Stomach (tissue), 9 donors: ENCODE data around the gene WDR18. TPM values are rescaled to one million over a fixed set of nuclear protein-coding genes. Genes with fewer than 3 reads are reported as not detected.

Experiments
- DNase-seq, 2 donors: peaks; one replicate each; pipeline versions ENCODE4 v3.0.0 to v3.0.0-alpha.2; 2013 to 2019
- H3K27ac ChIP-seq, 5 donors: fragments of 200-600 bp in 4 of 5; sonication (generic) in 4 of 5; one replicate each; pipeline ENCODE4 v1.5.1; 2013 to 2019; ENCODE audit warnings: mild to moderate bottlenecking in 1 of 5, moderate library complexity in 1 of 5
- H3K27me3 ChIP-seq, 3 donors: fragments of 200-600 bp; sonication (generic); one replicate each; pipeline ENCODE4 v1.5.1; 2017 to 2019; ENCODE audit warnings: mixed run types in 1 of 3
- H3K36me3 ChIP-seq, 4 donors: fragments of 200-600 bp; sonication (generic); 1 replicate in 3 of 4; 2 replicates in 1 of 4; pipeline ENCODE4 v1.5.1; 2016 to 2019
- H3K4me1 ChIP-seq, 4 donors: fragments of 200-600 bp; sonication (generic); one replicate each; pipeline ENCODE4 v1.5.1; 2016 to 2019
- H3K4me3 ChIP-seq, 4 donors: fragments of 200-600 bp; sonication (generic) in 3 of 4; one replicate each; pipeline ENCODE4 v1.5.1; 2016 to 2019; ENCODE audit warnings: mild to moderate bottlenecking in 1 of 4
- H3K9me3 ChIP-seq, 4 donors: fragments of 200-600 bp; sonication (generic); one replicate each; pipeline ENCODE4 v1.5.1; 2016 to 2019
- CTCF ChIP-seq, 7 experiments: fragments of 450-650 bp in 4 of 7; fragments of 200-600 bp in 3 of 7; sonication (generic) in 3 of 7; IDR thresholded peaks; one replicate each; pipeline ENCODE4 v1.5.1; 2016 to 2019; ENCODE audit warnings: antibody characterized with exemption in 7 of 7, control low read depth in 2 of 7, mild to moderate bottlenecking in 1 of 7
- EP300 ChIP-seq: sonication (generic); formaldehyde crosslinking; IDR thresholded peaks from one replicate; pipeline ENCODE4 v1.6.1; 2017; ENCODE audit warnings: antibody characterized with exemption
- POLR2A ChIP-seq, 4 donors: fragments of 450-650 bp; IDR thresholded peaks; one replicate each; pipeline ENCODE4 v1.6.1; 2016; ENCODE audit warnings: antibody characterized with exemption in 4 of 4, control low read depth in 2 of 4, mild to moderate bottlenecking in 1 of 4, moderate library complexity in 1 of 4
- POLR2AphosphoS5 ChIP-seq, 3 donors: sonication (generic); formaldehyde crosslinking; IDR thresholded peaks; one replicate each; pipeline ENCODE4 v1.6.1; 2016; ENCODE audit warnings: antibody characterized with exemption in 3 of 3
- WGBS, 5 donors: extraction: QIAGEN DNeasy Blood & Tissue Kit in 3 of 5; methylation state at CpG; one replicate each; pipeline versions ENCODE4 v1.1.5 to v1.1.7; 2013 to 2018; 5-methylcytosine and 5-hydroxymethylcytosine counted together
- intact Hi-C: fragments of 100-400 bp; cut with DNase I; formaldehyde crosslinking; loops from one replicate; pipeline ENCODE4 v1.15.1; 2023; ENCODE audit warnings: low total_unique reads
- polyA plus RNA-seq, 3 donors: library from polyadenylated mRNA; stranded (reverse); fragments of 200-250 nt; gene quantifications; one replicate each; pipeline ENCODE4 v1.2.3, GENCODE V29; 2013
- total RNA-seq, 5 donors: library from RNA; depleted of rRNA; stranded (reverse); fragments of >200 nt; gene quantifications; one replicate each; pipeline versions ENCODE4 v1.1.0 to v1.2.3, GENCODE V29; 2014 to 2016
- donor health status: healthy with polysubstance abuse.
- donor health status: Bipolar disorder and iron deficiency.
- donor health status: healthy.

WDR18 gene
- total and polyA plus RNA-seq, 8 donors = 19.1 to 410 (median 60.6) TPM

DNA sequence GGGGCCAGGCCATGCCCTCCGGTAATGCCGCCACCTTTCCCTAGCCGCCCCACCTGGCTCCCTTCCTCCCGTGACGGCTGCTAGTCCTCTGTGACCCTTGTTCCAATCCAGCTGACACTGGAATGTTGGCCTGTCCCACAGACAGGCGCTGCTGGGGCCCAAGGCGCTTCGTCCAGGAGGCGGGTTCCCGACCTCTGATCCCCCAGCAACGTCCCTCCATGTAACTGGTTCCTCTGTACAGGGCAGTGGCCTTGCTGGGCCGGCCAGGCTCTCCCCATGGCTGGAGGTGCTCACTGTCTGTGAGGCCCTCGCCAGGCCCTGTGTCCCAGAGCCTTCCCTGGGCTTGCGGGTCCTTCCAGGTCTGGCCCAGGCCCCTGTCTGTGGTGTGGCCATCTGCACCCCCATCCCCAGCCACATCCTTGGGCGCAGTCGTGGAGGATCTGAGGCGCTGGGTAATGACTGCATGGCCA is 9.3 kb downstream of the WDR18 start:
- H3K4me3 ChIP-seq = no peak overlapping the region
- no peak for DNase-seq
- peaks cover 39 to 60% (median 56%) of the 10 kb centered on the region in 4 donors for H3K36me3 ChIP-seq
- TF ChIP-seq POLR2A (IDR thresholded peaks at IDR 0.05) (no peak), EP300 (no peak), POLR2AphosphoS5 (IDR thresholded peaks at IDR 0.05) (no peak), CTCF (IDR thresholded peaks at IDR 0.05) (no peak)
- intact Hi-C loops = no loop called here
- peaks cover 4 to 40% (median 32%) of the 10 kb centered on the region in 3 donors for H3K27me3 ChIP-seq
- WGBS, 5 donors = 90 to 95% (median 93%) methylated on average over 11 to 17 of the region's 17 CpGs
- H3K27ac ChIP-seq = no peak overlapping the region
- H3K9me3 ChIP-seq = no peaks in the 10 kb centered on the region
- H3K4me1 ChIP-seq = peaks cover 11 to 35% (median 20%) of the 10 kb centered on the region in 4 donors

GRCh38 chr19:993831-994393 is 9.8 kb downstream of the WDR18 start:
- peaks cover 11 to 35% (median 20%) of the 10 kb centered on the region in 4 donors for H3K4me1 ChIP-seq
- no peak overlapping the region for H3K27ac ChIP-seq
- DNase-seq = no peak
- TF ChIP-seq POLR2A (IDR thresholded peaks at IDR 0.05) (no peak), CTCF (IDR thresholded peaks at IDR 0.05) (no peak), EP300 (no peak), POLR2AphosphoS5 (IDR thresholded peaks at IDR 0.05) (no peak)
- H3K27me3 ChIP-seq = peaks cover 7 to 45% (median 37%) of the 10 kb centered on the region in 3 donors
- H3K9me3 ChIP-seq = no peaks in the 10 kb centered on the region
- H3K36me3 ChIP-seq = peaks cover 39 to 55% (median 52%) of the 10 kb centered on the region in 4 donors
- no peak overlapping the region for H3K4me3 ChIP-seq
- WGBS, 5 donors = 80 to 92% (median 89%) methylated on average over 17 to 43 of the region's 43 CpGs
- intact Hi-C loops = no loop called here

GRCh38 chr19:994516-994915 is 10.4 kb downstream of the WDR18 start:
- DNase-seq = no peak
- TF ChIP-seq EP300 (no peak), POLR2AphosphoS5 (IDR thresholded peaks at IDR 0.05) (no peak), CTCF (IDR thresholded peaks at IDR 0.05) (no peak), POLR2A (IDR thresholded peaks at IDR 0.05) (no peak)
- 92 to 96% (median 95%) methylated on average over 18 of the region's 18 CpGs for WGBS, 5 donors
- Histone ChIP-seq H3K27me3 (peaks cover 13 to 51% (median 43%) of the 10 kb centered on the region in 3 donors), H3K4me3 (no peak overlapping the region), H3K36me3 (peaks cover 35 to 50% (median 48%) of the 10 kb centered on the region in 4 donors), H3K4me1 (peaks cover 11 to 34% (median 20%) of the 10 kb centered on the region in 4 donors), H3K9me3 (no peaks in the 10 kb centered on the region), H3K27ac (no peak overlapping the region)
- intact Hi-C loops = no loop called here

- H3K27ac ChIP-seq = no peak overlapping the region
These were observed 11.1 kb downstream of the WDR18 start for GRCh38 chr19:995051-995827.

More at GRCh38 chr19:995051-995827, 11.1 kb downstream of the WDR18 start:
- Histone ChIP-seq H3K4me3 (no peak overlapping the region), H3K27me3 (peaks cover 15 to 58% (median 51%) of the 10 kb centered on the region in 3 donors), H3K9me3 (no peaks in the 10 kb centered on the region), H3K4me1 (peaks cover 14 to 30% (median 24%) of the 10 kb centered on the region in 4 donors), H3K36me3 (peaks cover 27 to 43% (median 40%) of the 10 kb centered on the region in 4 donors)
- TF ChIP-seq POLR2A (IDR thresholded peaks at IDR 0.05) (no peak), POLR2AphosphoS5 (IDR thresholded peaks at IDR 0.05) (no peak), EP300 (no peak), CTCF (IDR thresholded peaks at IDR 0.05) (no peak)
- intact Hi-C loops = no loop called here
- no peak for DNase-seq
- WGBS, 5 donors = 44 to 62% (median 49%) methylated on average over 16 to 26 of the region's 26 CpGs
